Right lobe of liver (tissue), 6 donors: ENCODE results near the gene IER3IP1. TPM values are rescaled to one million over a fixed set of nuclear protein-coding genes. Genes with fewer than 3 reads are reported as not detected.
A peak's percentile ranks its signal among the peaks of the same experiment; 100 is the strongest.
"Not testable (repeated sequence)": the region's sequence is repeated elsewhere in the genome, so short reads cannot be mapped to it uniquely, and the experiment has no call there.

Source experiments
- ATAC-seq, 4 donors: fragments of 200-7000 bp; cut with Tn5 transposase; one replicate each; pipeline ENCODE4 v1.9.1; 2020; ENCODE audit warnings: mild to moderate bottlenecking in 4 of 4, moderate library complexity in 4 of 4
- DNase-seq, 3 donors: peaks; one replicate each; pipeline ENCODE4 v3.0.0-alpha.2; 2020
- H3K27ac ChIP-seq, 3 donors: fragments of 200-600 bp; one replicate each; pipeline ENCODE4 v1.8.0; 2022
- H3K27me3 ChIP-seq, 2 donors: fragments of 200-600 bp; one replicate each; pipeline ENCODE4 v1.8.0; 2022
- H3K36me3 ChIP-seq, 4 donors: fragments of 200-600 bp; sonication (generic) in 1 of 4; one replicate each; pipeline versions ENCODE4 v1.5.1 to v1.8.0; 2017 to 2022; ENCODE audit warnings: control low read depth in 1 of 4
- H3K4me1 ChIP-seq, 4 donors: fragments of 200-600 bp; sonication (generic) in 1 of 4; one replicate each; pipeline versions ENCODE4 v1.5.1 to v1.8.0; 2017 to 2022; ENCODE audit warnings: control low read depth in 1 of 4
- H3K4me3 ChIP-seq, 3 donors: fragments of 200-600 bp; one replicate each; pipeline ENCODE4 v1.8.0; 2022
- H3K9me3 ChIP-seq, 4 donors: fragments of 200-600 bp; sonication (generic) in 1 of 4; one replicate each; pipeline versions ENCODE4 v1.5.1 to v1.8.0; 2017 to 2022; ENCODE audit warnings: control low read depth in 1 of 4
- CTCF ChIP-seq, 4 donors: fragments of 200-600 bp in 3 of 4; fragments of 450-650 bp in 1 of 4; IDR thresholded peaks; one replicate each; pipeline versions ENCODE4 v1.5.1 to v1.8.0; 2016 to 2022; ENCODE audit warnings: antibody characterized with exemption in 4 of 4, mild to moderate bottlenecking in 2 of 4
- POLR2A ChIP-seq: fragments of 450-650 bp; IDR thresholded peaks from one replicate; pipeline ENCODE4 v1.6.1; 2017; ENCODE audit warnings: antibody characterized with exemption, mild to moderate bottlenecking
- WGBS: methylation state at CpG from one replicate; pipeline ENCODE4 v1.1.6; 2018; ENCODE audit warnings: low coverage, low lambda C conversion rate; ENCODE audit not compliant: insufficient coverage; ENCODE audit errors: missing lambda C conversion rate; 5-methylcytosine and 5-hydroxymethylcytosine counted together
- intact Hi-C, 2 donors: fragments of 100-400 bp; cut with DNase I; formaldehyde crosslinking; loops; one replicate each; pipeline versions ENCODE4 v1.11.2 to v1.14.1; 2022
- total RNA-seq, 6 experiments: library from RNA; depleted of rRNA in 2 of 6; stranded (reverse); fragments of >200 nt in 2 of 6; fragmentation: NEBNext Ultra II Directional in 3 of 6; extraction: Animal tissue kit (Norgen Biotek cat#: 25700) in 3 of 6; gene quantifications; one replicate each; pipeline versions ENCODE4 v1.1.0 to v1.2.4, GENCODE V29; 2016 to 2023
- donor health status: DM: no; HTN: yes; CAD: no.
- donor health status: DM: no; HTN: no; CAD: no.
- donor health status: DM: no; HTN: no; CAD: no.
- donor health status: DM: no; HTN: yes; CAD: no.
- donor health status: DM: no; HTN: yes; CAD: no.

The IER3IP1 gene
- total RNA-seq, 6 experiments from 2014 or later = 4.4 to 9.7 (median 6.9) TPM

GRCh38 chr18:47184419-47185050 lies 8.4 kb upstream of the IER3IP1 start:
- H3K27ac ChIP-seq = no peak overlapping the region
- WGBS = 54% methylated on average over 5 of the region's 5 CpGs
- H3K4me1 ChIP-seq = no peaks in the 10 kb centered on the region
- no peaks in the 10 kb centered on the region for H3K36me3 ChIP-seq
- ATAC-seq (peak in 1 of 4 donors; percentile 55), DNase-seq (no peak)
- H3K9me3 ChIP-seq = no peaks in the 10 kb centered on the region
- no peaks in the 10 kb centered on the region for H3K27me3 ChIP-seq
- intact Hi-C loops = no loop called here
- TF ChIP-seq CTCF (IDR thresholded peaks at IDR 0.05) = no peak
- no peak for TF ChIP-seq POLR2A
- H3K4me3 ChIP-seq = no peak overlapping the region

GRCh38 chr18:47182156-47182555 lies 6.0 kb upstream of the IER3IP1 start:
- ATAC-seq, intact Hi-C loops, DNase-seq, H3K27ac ChIP-seq, H3K9me3 ChIP-seq, H3K4me1 ChIP-seq, H3K4me3 ChIP-seq, H3K27me3 ChIP-seq, H3K36me3 ChIP-seq: not testable (repeated sequence)
- WGBS = 73% methylated on average over 2 of the region's 5 CpGs

GRCh38 chr18:47180765-47181164 lies 4.6 kb upstream of the IER3IP1 start:
- no peak overlapping the region for H3K27ac ChIP-seq
- H3K4me3 ChIP-seq = no peak overlapping the region
- intact Hi-C loops = no loop called here
- no peak for DNase-seq
- H3K9me3 ChIP-seq = no peaks in the 10 kb centered on the region
- no peaks in the 10 kb centered on the region for H3K36me3 ChIP-seq
- TF ChIP-seq CTCF (IDR thresholded peaks at IDR 0.05) = no peak
- TF ChIP-seq POLR2A = no peak
- H3K4me1 ChIP-seq = no peaks in the 10 kb centered on the region
- WGBS = 17% methylated on average over 1 of the region's 3 CpGs
- no peaks in the 10 kb centered on the region for H3K27me3 ChIP-seq
- no peak for ATAC-seq

GRCh38 chr18:47179520-47179919 lies 3.4 kb upstream of the IER3IP1 start:
- no peak for ATAC-seq
- no peaks in the 10 kb centered on the region for H3K27me3 ChIP-seq
- TF ChIP-seq POLR2A (no peak), CTCF (IDR thresholded peaks at IDR 0.05) (no peak)
- no peaks in the 10 kb centered on the region for H3K9me3 ChIP-seq
- H3K36me3 ChIP-seq = no peaks in the 10 kb centered on the region
- peaks cover 0 to 9% (median 0%) of the 10 kb centered on the region in 4 donors for H3K4me1 ChIP-seq
- DNase-seq = no peak
- WGBS = 76% methylated on average over 4 of the region's 4 CpGs
- intact Hi-C loops = no loop called here
- H3K27ac ChIP-seq = no peak overlapping the region
- H3K4me3 ChIP-seq = no peak overlapping the region

GRCh38 chr18:47175283-47175897 lies 774 bp downstream of the IER3IP1 start:
- Histone ChIP-seq H3K4me3 (peak overlapping the region; percentile 65 to 96 (median 83)), H3K36me3 (no peaks in the 10 kb centered on the region), H3K9me3 (no peaks in the 10 kb centered on the region), H3K27ac (peak overlapping the region; percentile 45 to 66 (median 53)), H3K4me1 (peaks cover 0 to 9% (median 0%) of the 10 kb centered on the region in 4 donors), H3K27me3 (no peaks in the 10 kb centered on the region)
- TF ChIP-seq POLR2A (no peak), CTCF (IDR thresholded peaks at IDR 0.05) (no peak)
- ATAC-seq (peak; percentile 5 to 41 (median 18)), DNase-seq (no peak)
- WGBS = 2% methylated on average over 24 of the region's 24 CpGs
- intact Hi-C loops = no loop called here
